Amygdala (tissue), 56 donors: ENCODE results near the gene GOLGA8S.
"Not testable (repeated sequence)": the region's sequence is repeated elsewhere in the genome, so short reads cannot be mapped to it uniquely, and the experiment has no call there.

Experiments used
- DNase-seq, 56 donors: peaks; one replicate each; lab custom pipeline; 2025; lab: John Stamatoyannopoulos, UW

The GOLGA8S gene

GRCh38 chr15:23354448-23354847, at the start of gene GOLGA8S:
Gene GOLGA8S (plus strand): TSS chr15:23354748. CDS start chr15:23354810, 62 bp downstream.
- DNase-seq, result not testable (repeated sequence)

GRCh38 chr15:23304805-23305204, 49.7 kb upstream of the GOLGA8S start:
- not testable (repeated sequence) for DNase-seq

- not testable (repeated sequence) for DNase-seq
Observed at GRCh38 chr15:23305921-23306320, 48.6 kb upstream of the GOLGA8S start.

- not testable (repeated sequence) for DNase-seq
Observed at GRCh38 chr15:23311233-23311632, 43.3 kb upstream of the GOLGA8S start.

- not testable (repeated sequence) for DNase-seq
Observed at GRCh38 chr15:23334096-23334495, 20.5 kb upstream of the GOLGA8S start, which contains the start of gene GOLGA6L26. Gene GOLGA6L26 (minus strand): TSS chr15:23334196. CDS start chr15:23334135, 61 bp downstream.

GRCh38 chr15:23362622-23363021, 8.1 kb downstream of the GOLGA8S start:
- DNase-seq, result not testable (repeated sequence)

- not testable (repeated sequence) for DNase-seq
Observed at GRCh38 chr15:23364261-23364660, 9.7 kb downstream of the GOLGA8S start.

GRCh38 chr15:23370578-23370977, 16.0 kb downstream of the GOLGA8S start:
- DNase-seq, result no peak

- not testable (repeated sequence) for DNase-seq
Observed at GRCh38 chr15:23371134-23371533, 16.6 kb downstream of the GOLGA8S start.

GRCh38 chr15:23371868-23372267, 17.3 kb downstream of the GOLGA8S start:
- not testable (repeated sequence) for DNase-seq

- DNase-seq, result no peak
Observed at GRCh38 chr15:23372284-23372683, 17.7 kb downstream of the GOLGA8S start.

- not testable (repeated sequence) for DNase-seq
Observed at GRCh38 chr15:23372891-23373600, 18.5 kb downstream of the GOLGA8S start.

GRCh38 chr15:23374226-23374625, 19.7 kb downstream of the GOLGA8S start:
- not testable (repeated sequence) for DNase-seq

- not testable (repeated sequence) for DNase-seq
Observed at GRCh38 chr15:23378946-23379345, 24.4 kb downstream of the GOLGA8S start.

GRCh38 chr15:23380700-23381099, 26.2 kb downstream of the GOLGA8S start:
- not testable (repeated sequence) for DNase-seq

- DNase-seq, result not testable (repeated sequence)
Observed at GRCh38 chr15:23381192-23381591, 26.6 kb downstream of the GOLGA8S start.

GRCh38 chr15:23384371-23384770, 29.8 kb downstream of the GOLGA8S start:
- no peak for DNase-seq

- no peak for DNase-seq
Observed at GRCh38 chr15:23385886-23386430, 31.4 kb downstream of the GOLGA8S start.

GRCh38 chr15:23387621-23388190, 33.2 kb downstream of the GOLGA8S start:
- no peak for DNase-seq

GRCh38 chr15:23395030-23395692, 40.6 kb downstream of the GOLGA8S start:
- no peak for DNase-seq

- no peak for DNase-seq
Observed at GRCh38 chr15:23395832-23396231, 41.3 kb downstream of the GOLGA8S start.
